GM10266 (cell line): ENCODE results near the gene IL1RAP.
A peak's percentile ranks its signal among the peaks of the same experiment; 100 is the strongest.

ENCODE experiments used
- DNase-seq: peaks from one replicate; pipeline ENCODE4 v3.0.0; 2012; ENCODE audit errors: extremely low spot score
- CTCF ChIP-seq: IDR thresholded peaks from 2 replicates; pipeline ENCODE4 v1.5.1; 2012; ENCODE audit warnings: mild to moderate bottlenecking, low read depth; ENCODE audit not compliant: control insufficient read depth, insufficient read depth; ENCODE audit errors: missing control alignments

The IL1RAP gene

GRCh38 chr3:190695994-190696393, 182.1 kb downstream of the IL1RAP start:
- no peak for DNase-seq
- TF ChIP-seq CTCF: no peak

DNA sequence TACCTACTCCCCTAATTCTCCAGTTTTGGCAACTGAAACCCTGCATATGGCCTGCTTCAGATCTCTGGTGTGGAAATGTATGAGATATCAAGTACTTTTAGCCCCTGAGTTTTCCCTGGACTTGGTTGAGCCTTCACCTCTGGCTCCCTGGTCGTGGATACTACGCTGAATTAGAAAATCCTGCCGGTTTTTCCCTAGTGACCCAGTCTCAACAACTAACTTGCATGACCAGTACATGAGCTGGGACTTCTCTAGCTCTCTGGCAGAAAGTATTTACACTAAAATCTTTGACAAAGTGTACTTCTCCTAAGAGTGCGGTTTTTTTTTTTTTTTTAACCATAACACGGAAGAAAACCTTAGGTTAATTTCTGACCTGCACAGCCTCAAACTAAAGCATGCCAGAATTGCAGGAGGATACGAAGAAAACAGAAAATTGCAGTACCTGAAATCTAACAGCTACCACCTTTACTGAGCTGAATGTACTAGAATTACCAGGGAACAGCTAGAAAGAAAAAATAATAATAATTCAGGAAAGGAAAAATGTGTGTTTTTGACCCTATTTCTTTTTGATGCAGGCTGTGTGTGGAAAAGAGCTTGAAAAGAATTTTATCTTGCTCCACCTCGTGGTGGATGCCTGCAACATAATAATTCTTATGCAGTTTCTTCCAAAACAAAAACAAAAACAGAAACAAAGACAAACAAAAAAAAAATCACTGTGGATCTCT, 183.1 kb downstream of the IL1RAP start:
- no peak for DNase-seq
- TF ChIP-seq CTCF: peak; percentile 52

- no peak for DNase-seq
Observed at GRCh38 chr3:190697502-190697830, 183.6 kb downstream of the IL1RAP start.

DNA sequence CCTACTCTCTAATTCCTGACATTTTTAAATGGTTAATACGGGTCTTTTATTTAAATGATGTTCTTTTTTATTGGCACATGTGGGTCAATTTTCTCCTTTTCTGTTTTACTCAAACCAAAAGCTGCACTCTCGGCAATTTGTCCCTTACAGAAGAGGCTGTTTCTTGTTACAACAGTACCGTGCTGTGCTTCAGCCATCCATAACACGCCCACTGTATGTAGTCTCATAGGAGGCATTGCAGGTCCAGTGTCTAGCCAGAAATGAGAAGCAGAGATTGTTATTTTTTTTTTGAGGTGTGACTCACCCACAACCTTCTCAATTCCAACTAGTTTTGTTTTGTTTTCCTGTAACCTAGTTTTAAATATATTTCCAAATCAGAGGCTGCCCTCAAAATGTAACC, 184.0 kb downstream of the IL1RAP start:
- no peak for DNase-seq
- TF ChIP-seq CTCF: no peak

More at GRCh38 chr3:190697502-190697830, 183.6 kb downstream of the IL1RAP start:
- no peak for TF ChIP-seq CTCF

- TF ChIP-seq CTCF: no peak
- DNase-seq: no peak
Observed at GRCh38 chr3:190699776-190700175, 185.9 kb downstream of the IL1RAP start.

- TF ChIP-seq CTCF: peak; percentile 52
- DNase-seq: no peak
Observed at GRCh38 chr3:190701096-190701532, 187.2 kb downstream of the IL1RAP start.

DNA sequence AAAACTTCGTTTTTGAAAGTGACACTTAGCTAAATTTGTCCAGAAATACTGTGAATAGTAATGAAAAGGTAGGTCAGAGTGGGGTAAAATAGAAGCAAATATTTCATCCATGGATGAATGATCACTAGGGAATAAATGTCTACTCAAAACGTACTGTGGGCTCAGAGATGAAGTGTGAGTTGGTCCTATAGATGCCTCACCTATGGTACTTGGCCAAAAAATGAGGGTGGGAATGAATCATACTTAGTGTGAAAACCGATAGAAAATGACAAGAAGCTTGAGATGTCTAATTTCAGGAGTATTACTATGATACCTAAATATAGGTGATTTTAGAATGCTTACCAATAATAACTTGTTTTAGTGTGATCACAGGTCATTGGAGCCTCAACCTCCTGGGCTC, 192.7 kb downstream of the IL1RAP start:
- no peak for DNase-seq
- TF ChIP-seq CTCF: no peak
